HG03575 (cell line): ENCODE measurements around the gene TMEM119.
"Not testable (repeated sequence)": the region's sequence is repeated elsewhere in the genome, so short reads cannot be mapped to it uniquely, and the experiment has no call there.

Experiments used
- ATAC-seq: cut with Tn5 transposase; IDR thresholded peaks from one replicate; pipeline ENCODE4 v1.9.1; 2021; ENCODE audit not compliant: unreplicated experiment, insufficient number of reproducible peaks, low FRiP score; ENCODE audit errors: extremely low read depth

Gene TMEM119

DNA sequence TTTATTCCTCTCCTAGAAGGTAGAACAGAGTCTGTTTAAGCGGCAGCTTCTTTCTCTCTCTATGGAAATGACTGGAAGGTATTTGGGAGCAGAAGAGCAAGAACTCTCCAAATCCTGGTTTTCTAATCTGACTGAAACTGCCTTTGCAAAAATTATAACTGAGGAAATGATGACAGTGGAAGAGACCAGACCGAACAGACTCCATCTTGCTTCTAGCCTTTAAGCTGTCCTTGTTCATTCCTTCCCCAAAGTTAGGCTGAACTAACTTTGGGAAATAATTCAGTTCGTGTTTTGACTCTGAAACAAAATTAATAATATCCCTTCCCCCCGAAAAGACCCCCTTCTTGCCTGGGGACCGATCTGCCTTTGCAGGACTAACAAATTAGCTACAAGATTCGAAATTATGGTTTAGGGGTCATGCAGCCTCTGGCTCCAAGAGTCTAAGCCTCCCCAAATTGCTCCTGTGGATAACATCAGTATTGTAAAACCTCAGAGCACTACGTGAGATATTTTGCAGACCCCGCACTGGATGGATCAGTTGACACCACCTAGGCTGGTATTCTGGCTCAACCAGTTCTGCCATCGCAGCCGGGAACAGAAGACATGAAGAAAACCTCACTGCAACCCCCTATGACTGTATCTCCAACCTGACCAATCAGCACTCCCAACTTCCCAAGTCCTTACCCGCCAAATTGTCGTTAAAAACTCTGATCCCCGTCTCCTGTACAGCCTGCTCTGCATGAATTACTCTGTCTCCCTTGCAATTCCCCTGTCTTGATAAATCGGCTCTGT is 21.7 kb upstream of the TMEM119 start:
- no peak for ATAC-seq

DNA sequence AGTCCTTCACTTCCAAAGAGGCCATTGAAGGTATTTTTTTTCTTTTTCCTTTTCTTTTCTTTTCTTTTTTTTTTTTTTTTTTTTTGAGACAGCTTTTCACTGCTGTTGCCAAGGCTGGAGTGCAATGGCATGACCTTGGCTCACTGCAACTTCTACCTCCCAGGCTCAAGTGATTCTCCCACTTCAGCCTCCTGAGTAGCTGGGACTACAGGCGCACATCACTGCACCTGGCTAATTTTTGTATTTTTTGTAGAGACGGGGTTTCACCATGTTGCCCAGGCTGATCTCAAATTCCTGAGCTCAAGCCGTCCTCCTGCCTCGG is 21.0 kb upstream of the TMEM119 start:
- not testable (repeated sequence) for ATAC-seq

DNA sequence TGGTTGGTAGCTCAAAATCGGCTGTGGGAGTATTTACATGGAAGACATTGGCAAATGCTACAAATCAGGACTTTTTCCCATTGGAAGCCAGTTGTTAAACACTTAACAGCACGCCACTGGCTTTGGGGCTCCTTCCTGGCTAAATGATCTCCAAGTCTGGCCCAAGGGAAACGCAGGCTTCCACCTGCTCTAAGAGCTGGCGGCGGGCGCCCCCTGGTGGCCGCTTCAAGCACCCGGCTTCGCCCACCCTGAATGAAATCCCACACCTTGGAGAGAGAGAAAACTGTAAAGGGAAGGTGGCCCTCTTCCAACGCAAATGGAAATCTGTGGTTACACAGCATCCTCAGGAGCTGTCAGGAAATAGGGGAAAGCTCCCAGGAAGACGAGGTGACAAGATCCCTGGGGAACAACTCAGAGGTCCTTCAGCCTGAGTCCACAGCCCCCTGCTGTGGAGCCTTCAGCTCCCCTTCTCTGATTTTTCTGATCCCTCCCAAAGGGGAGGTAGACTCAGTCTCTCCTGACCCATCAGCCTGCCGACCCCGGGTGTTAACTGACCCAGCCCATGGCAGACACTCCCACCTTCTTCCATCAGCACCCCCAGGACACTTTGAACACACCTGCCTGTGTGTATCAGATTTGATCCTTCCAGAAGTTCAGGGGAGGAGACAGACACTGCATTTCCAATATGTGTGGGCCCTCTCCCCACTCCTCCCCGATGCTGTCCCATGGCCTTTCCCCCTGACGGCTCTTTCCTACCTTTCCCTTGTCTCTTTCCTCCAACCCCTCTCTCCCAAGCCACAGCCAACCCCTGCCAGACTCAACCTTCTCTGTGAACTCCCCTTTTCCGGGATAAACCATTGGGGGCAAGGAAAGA is 20.4 kb upstream of the TMEM119 start:
- no peak for ATAC-seq

DNA sequence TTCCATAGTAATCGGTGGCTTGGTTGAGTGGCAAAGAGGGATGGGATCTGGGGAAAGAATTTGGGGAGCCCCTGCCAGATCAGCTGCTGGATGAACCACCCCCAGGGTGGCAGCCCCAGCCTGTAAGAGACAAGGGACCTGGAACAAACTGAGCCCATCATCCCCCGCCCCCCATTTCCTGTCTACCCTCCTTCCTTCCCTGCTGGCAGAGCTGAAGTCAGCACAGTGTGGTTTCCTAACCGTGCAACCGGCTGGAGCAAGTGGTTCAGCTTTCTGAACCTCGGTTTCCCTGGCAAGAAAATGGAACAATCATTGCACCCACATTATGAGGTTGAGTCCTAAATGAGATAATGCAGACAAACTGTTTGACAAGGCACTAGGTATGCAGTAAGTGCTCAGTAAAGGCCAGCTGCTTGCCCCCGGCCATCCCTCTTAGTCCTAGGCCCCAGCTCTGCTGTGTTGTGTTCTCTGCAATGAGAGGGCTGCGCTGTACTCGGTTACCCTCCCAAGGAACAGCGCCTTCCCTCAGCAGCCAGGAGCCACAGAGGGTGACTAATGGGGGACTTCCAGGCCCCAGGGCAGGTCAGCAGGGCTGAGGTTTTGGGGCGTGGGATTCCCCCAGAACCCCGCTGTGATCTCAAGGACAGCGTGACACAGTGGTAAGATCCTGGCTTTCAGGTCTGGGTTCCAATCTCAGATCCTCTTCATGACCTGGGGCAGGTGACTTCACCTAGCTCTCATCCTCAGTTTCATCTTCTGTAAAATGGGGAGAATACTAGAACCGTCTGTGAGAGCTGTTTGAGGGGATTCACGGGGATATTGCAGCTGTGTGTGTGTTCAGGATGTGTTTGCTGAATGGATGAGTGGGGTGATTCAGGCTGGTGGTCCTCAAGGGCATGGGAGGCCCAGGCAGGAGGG is 19.3 kb upstream of the TMEM119 start:
- ATAC-seq = peak; percentile 52

DNA sequence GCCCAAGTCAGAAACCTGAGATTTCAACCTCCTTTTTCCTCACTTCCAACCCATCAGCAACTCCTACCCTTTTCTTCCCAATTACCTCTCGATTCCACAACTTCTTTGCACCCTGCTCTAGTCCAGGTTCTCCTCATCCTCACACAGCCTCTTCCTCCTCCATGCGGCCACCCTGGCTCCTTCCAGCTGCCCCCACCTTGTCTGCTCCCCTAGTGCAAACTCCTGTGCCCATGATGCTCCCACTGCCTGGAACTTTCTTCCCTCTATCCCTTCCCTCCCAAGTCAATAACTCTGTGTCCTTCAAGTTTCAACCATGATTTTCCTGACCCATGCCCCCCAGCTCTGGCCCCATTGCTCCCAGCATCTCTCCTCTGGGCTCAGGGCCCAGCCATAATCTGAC is 18.5 kb upstream of the TMEM119 start:
- ATAC-seq = no peak

DNA sequence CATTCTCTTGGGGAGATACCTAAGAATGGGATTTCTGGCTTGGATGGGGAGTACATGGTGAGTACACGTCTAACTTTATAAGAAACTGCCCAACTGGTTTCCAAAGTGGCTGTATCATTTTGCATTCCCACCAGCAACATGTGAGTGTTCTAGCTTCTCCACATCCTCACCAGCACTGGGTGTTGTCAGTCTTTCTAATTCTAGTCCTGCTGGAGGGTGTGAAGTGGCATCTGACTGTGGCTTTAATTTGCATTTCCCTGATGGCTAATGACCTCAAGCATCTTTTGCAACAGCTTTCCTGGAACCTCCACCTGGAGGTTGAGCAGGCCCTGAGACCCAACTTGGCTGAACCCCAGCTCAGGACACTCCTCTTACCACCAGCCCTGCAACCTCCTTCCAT is 18.0 kb upstream of the TMEM119 start:
- no peak for ATAC-seq

DNA sequence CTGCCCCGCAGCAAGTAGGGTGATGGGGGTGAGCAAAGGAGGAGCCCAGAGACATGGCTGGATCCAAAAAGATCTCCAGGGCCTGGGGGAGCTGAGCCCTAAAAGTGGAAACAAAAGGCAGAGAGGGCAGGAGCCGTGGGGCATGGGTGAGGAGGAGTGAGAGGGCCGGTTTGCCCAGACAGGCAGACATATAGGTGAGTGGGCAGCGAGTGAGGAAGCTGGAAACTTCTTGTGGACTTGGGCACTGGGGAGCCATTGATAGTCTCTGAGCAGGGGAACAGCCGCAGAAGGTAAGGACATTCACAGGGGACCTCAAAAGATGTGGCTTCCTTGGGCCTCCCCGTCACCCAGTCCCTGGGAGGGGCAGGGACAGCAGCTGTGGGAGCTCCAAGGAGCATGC is 16.8 kb upstream of the TMEM119 start:
- no peak for ATAC-seq

DNA sequence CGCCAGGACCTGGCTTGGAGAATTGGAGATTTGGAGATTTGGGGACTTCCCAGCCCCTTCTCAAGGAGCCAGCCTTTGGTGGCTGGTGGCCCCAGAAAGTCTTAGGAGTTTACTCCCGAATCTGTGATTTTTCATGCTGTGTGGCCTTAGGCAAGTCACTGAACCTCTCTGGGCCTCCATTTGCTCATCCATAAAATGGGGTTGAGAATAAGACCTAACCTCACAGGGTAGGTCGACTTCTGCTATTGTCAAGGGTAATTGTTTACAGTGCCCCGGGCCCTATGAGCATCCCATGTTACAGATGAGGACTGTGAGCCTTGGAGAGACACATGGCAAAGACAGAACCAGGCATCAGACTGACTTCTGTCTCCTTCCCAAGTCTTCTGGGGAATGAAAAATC is 16.2 kb upstream of the TMEM119 start:
- ATAC-seq = no peak

DNA sequence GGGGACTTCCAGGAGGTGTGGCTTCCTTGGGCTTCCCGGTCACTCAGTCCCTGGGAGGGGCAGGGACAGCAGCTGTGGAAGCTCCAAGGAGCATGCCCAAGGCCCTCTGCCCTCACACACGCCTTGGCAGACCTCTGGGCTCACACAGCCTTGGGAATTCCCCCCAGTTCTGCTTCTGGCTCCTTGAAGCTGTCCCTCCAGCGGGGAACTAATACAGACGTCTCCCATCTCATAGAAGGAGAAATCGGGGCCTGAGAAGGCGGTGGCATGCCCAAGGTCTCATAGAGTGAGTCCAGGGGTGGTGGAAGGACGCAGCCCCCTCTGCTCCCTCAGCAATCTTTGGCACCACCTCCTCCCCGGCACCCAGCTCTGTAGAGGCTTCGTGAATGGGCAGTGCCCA is 15.7 kb upstream of the TMEM119 start:
- ATAC-seq = no peak

DNA sequence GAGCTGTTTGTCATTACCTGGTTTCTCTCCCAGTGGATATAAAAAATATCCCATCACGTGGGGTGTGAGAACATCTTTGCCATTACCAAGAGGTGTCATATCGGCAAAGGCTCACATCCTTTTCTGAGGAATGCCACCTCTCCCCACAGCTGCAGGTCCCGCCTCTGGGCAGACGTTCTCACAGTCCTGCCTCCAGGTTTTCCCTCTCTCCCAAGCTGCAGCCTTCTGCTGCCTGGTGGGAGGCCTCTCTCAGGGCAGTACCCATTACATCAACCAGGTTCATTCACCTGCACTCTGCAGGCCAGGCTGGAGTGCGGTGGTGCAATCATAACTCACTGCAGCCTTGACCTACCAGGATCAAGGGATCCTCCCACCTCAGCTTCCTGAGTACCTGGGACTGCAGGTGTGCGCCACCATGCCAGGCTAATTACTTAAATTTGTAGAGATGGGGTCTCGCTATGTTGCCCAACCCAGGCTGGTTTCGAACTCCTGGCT is 15.0 kb upstream of the TMEM119 start:
- ATAC-seq = no peak

DNA sequence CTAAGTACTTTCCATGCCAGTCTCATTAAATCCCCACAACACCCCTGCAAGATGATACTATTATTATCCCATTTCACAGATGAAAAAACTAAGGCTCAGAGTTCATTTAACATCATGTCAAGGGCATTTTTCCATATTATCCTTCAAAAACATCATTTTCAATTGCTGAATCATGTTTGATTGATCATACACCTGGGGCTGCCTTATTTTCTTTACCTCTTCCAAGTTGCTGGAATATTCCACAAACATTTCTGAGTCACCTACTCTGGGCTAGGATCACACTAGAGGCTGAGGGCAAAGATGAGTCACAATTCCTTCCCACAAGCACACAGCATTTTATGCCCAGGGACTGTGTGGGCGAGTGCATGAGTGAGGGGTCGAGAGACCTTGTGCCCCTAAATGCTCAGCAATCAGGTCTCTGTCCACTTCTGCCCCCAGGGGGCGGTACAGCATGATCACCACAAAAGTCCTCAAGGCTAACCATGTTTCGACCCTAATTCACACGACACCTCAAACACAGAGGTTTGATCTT is 14.1 kb upstream of the TMEM119 start:
- no peak for ATAC-seq

DNA sequence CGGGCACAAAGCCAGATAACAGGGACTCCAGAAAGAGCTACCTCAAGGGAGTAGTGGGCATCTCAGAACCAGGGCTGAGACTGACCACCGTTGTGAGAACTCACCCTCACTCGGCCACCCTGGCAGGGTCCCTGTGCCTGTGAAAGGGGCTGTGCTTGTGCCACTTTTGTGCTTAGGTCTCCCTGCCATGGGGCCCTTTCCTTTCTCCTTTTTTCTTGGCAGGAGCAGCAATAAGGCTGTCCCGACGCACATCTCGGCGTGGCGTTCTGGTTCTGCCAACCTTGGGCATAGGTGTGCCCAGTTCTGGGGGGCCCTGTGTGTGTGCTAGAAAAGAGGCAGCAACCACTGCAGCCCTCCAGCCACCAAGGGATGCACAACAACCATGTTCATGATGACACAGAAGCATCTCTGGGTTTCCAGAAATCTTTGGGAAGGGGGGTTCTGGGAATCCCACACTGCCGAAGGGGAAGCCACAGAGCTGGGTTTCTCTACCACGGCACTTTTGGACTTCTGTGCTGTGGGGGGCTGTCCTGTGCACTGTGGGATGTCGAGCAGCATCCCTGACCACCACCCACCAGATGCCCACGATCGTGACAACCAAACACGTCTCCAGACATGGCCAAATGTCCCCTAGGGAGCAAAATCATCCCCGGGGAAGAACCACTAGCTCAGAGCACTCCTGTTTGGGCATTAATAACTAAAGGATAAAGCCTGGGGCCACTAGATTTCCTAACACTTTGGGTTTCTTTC is 13.1 kb upstream of the TMEM119 start:
- ATAC-seq = no peak

DNA sequence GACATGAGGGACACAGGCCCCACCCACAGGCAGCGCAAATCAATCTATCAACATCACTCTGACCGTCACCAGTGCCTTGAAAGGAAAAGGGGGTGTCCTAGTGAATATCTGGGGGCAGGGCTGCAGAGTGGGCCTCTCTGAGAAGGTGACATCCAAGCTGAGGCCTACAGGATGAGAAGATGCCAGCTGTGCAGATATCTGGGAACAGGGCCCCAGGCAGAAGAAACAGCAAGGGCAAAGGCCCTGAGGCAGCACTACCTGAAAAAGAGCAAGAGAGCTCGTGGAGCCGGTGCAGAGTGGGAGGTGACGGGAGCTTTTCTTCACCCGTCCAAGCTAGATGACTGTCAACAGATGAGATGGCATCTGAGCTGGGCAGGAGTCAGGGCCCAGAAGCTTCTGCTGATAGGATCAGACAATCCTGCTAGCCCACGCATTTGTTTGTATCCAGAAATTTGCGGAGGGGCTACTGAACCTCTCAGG is 12.5 kb upstream of the TMEM119 start:
- no peak for ATAC-seq

DNA sequence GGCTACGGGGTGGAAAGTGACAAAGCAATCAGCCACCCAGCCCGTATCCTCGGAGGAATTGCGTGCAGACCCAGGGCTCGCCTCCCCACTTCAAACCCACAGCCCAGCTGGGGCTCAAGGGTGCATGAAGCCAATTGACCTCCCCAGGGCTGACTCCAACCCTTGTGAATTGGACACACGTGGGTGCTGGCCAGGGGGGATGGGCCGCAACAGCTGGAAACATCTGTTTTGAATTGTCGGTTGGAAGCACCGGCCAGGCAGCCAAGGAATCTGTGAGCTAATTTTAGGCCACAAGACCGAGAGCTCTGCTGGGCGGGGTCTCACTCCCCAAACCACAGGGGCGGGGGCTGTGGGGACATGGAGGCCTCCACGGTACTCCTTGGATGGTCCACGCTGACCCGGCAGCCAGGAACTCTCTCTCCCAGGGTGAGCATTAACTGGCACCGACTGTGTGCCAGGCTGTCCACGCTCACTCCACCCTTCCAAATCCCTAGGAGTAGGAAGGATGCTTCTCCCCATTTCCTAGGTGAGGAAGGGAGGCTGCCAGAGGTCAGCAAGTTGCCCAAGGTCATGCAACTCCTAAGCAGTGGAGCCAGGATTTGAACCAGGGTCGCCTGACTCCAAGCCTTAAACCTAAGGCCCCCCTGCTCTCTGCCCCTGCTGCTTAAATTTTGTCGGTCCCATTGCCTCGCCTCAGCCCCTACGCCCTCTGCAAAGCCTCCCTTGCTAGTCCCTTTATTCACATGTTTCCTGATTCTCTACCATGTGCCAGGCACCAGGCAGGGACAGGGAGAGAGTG is 11.9 kb upstream of the TMEM119 start:
- no peak for ATAC-seq

DNA sequence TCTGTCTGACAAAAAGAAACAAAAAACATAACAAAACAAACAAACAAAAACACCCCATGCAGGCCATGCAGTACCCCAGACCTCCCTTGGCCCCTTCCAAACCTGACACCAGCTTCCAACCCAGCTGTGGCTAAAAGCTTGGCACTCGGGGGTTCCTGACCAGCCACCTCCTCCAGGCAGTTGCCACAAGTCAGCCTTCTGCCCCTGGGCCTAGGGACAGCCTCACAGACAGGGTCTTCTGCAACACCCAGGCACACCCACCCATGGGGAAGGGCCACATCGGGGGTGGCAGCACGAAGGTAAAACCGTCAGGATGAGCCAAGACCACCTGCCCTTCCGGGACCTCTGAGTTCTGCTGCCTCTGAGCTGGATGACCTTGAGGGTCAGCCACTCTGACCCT is 10.7 kb upstream of the TMEM119 start:
- no peak for ATAC-seq

DNA sequence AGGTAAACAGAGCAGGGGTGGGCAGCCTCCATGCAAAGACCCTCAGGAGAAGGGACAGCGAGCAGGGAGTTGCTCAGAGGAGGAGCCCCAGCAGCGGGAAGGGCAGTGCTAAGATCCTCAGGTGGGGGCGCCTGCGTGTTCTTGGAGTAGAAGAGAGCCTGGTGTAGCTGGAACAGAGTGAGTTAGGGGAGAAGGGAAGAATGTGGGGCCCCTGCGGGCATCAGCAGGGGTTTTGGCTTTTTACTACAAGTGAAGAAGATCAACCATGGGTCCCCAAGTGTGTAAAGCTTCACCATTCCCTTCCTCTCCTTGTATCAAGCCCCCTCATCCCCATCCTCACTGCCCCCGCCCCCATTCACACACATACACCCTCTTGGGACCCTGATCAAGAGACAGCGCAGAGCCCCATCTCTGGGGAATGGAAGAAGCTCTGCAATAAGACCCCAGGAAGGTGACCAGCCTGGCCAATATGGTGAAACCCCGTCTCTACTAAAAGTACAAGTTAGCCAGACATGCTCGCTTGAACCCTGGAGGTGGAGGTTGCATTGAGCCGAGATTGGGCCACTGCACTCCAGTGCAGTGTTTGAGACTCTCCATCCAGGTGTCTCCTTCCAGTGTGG is 10.2 kb upstream of the TMEM119 start:
- no peak for ATAC-seq

DNA sequence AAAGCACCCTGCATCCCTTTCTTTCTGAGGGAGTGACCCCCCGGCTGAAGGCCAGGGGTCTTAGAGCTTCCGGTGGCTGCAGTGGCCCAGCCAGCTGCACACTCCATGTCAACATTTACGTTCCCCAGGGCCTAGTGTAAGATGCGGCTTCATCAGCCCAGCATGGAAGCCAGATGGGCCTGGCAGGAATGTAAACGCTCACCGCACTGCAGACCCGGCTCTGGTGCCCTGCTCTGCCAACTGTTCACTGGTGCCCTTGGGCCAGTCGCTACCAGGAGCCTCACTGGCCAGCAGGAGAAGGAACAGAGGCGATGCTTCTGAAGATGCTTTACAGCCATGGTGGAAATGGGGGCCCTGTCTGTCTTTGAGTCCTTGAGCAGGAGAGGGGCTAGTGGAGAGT is 8.6 kb upstream of the TMEM119 start:
- no peak for ATAC-seq
